Liver (tissue), 3 donors: ENCODE results near the gene SSRP1.

Experiments used
- ATF3 ChIP-seq: IDR thresholded peaks from 2 replicates; pipeline ENCODE4 v1.6.1; 2016; ENCODE audit warnings: antibody characterized with exemption
- CTCF ChIP-seq: fragments of 150-350 bp; IDR thresholded peaks from 2 replicates; pipeline ENCODE4 v1.5.1; 2017; ENCODE audit warnings: improper control_type of control experiment, low read depth, low read length; ENCODE audit not compliant: missing input control
- FOXA2 ChIP-seq: IDR thresholded peaks from 2 replicates; pipeline ENCODE4 v1.6.1; 2016; ENCODE audit warnings: antibody characterized with exemption
- GABPA ChIP-seq, 2 donors: IDR thresholded peaks in 1 of 2; conservative IDR thresholded peaks in 1 of 2; 2 replicates each; pipeline ENCODE4 v1.6.1; 2016; ENCODE audit warnings: antibody characterized with exemption in 2 of 2, mild to moderate bottlenecking in 1 of 2, moderate library complexity in 1 of 2
- MAX ChIP-seq: IDR thresholded peaks from 2 replicates; pipeline ENCODE4 v1.6.1; 2016; ENCODE audit warnings: antibody characterized with exemption
- RAD21 ChIP-seq, 2 donors: IDR thresholded peaks; 2 replicates each; pipeline ENCODE4 v1.6.1; 2016; ENCODE audit warnings: antibody characterized with exemption in 2 of 2, mild to moderate bottlenecking in 2 of 2
- REST ChIP-seq: IDR thresholded peaks from 2 replicates; pipeline ENCODE4 v1.6.1; 2016; ENCODE audit warnings: antibody characterized with exemption, mild to moderate bottlenecking
- RXRA ChIP-seq, 2 donors: IDR thresholded peaks; 2 replicates each; pipeline ENCODE4 v1.6.1; 2017 to 2018; ENCODE audit warnings: antibody characterized with exemption in 2 of 2, mild to moderate bottlenecking in 1 of 2
- SP1 ChIP-seq: IDR thresholded peaks from 2 replicates; pipeline ENCODE4 v1.6.1; 2018; ENCODE audit warnings: antibody characterized with exemption, mild to moderate bottlenecking
- TAF1 ChIP-seq: conservative IDR thresholded peaks from 2 replicates; pipeline ENCODE4 v1.6.1; 2016; ENCODE audit warnings: antibody characterized with exemption, mild to moderate bottlenecking
- donor health status: healthy.
- donor health status: healthy.

GRCh38 chr11:57305523-57305922 is 30.2 kb downstream of the SSRP1 start:
- no peak for TF ChIP-seq GABPA (IDR thresholded peaks at IDR 0.05 in 1 of 2, conservative IDR thresholded peaks at IDR 0.05 in 1 of 2)
- no peak for TF ChIP-seq CTCF
- no peak for TF ChIP-seq RAD21 (IDR thresholded peaks at IDR 0.05)
- no peak for TF ChIP-seq MAX
- TF ChIP-seq RXRA (IDR thresholded peaks at IDR 0.05) = no peak
- no peak for TF ChIP-seq FOXA2
- no peak for TF ChIP-seq REST
- no peak for TF ChIP-seq TAF1
- TF ChIP-seq SP1 = no peak
- TF ChIP-seq ATF3 = no peak
